Kidney capillary endothelial cell (primary cell): Measurements from ENCODE around the gene GABARAP.
A peak's percentile ranks its signal among the peaks of the same experiment; 100 is the strongest.

Source experiments
- DNase-seq: peaks from one replicate; pipeline ENCODE4 v3.0.0-alpha.2; 2018; ENCODE audit warnings: low spot score

Gene GABARAP

DNA sequence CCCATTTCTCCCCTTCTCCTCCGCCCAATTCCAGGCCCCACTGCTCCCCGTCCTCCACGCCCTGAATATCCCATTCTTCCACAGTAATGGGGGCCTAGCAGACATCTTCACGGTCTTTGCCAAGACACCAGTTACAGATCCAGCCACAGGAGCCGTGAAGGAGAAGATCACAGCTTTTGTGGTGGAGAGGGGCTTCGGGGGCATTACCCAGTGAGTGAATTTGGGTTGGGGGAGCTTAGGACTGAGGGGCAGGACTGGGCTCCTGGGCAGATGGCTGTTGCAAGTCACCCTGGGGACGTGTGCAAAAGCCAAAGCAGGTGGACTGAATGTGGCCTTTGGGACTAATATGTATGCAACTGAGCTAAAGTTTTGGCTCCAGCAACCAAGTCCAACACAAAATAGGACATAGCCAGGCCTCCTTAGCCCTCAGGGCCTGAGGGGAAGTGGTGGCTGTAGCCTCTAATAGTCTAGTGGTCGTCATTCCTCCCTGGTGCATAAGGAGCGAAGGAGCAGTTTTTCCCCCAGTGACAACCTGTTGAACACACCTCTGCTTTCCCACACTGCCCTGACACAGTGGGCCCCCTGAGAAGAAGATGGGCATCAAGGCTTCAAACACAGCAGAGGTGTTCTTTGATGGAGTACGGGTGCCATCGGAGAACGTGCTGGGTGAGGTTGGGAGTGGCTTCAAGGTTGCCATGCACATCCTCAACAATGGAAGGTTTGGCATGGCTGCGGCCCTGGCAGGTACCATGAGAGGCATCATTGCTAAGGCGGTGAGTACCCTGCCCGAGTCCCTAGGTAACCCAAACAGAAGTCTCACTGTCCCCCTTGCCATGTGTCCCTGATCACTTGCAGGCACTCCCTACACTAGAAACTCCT, 19.9 kb downstream of the GABARAP start:
- no peak for DNase-seq

DNA sequence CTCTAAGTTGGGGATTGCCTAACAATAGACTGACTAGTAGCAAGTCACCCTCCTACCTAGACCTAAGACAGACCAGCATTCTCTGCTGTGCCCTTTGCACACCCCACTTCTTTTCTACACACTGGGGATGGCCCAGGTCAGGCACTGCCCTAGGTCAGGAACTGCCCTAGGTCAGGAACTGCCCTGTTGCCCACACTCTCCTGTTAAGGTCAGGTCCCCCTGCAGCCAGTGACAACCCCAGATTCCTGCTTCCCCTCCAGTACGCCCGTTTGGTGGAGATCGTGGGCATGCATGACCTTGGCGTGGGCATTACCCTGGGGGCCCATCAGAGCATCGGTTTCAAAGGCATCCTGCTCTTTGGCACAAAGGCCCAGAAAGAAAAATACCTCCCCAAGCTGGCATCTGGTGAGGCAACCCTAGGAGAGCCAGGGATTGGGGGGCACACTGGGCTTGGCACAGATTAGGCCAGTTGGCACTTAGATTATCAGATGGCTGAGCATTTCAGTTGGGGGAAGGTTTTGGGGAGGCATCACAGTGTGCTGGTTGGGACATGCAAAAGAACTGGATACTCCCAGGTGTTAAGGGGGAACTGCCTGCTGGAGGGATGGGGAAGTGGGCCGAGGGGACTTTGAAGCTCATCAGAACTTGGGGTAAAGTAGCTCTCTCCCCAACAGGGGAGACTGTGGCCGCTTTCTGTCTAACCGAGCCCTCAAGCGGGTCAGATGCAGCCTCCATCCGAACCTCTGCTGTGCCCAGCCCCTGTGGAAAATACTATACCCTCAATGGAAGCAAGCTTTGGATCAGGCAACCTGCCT, 20.8 kb downstream of the GABARAP start:
- DNase-seq, result no peak

DNA sequence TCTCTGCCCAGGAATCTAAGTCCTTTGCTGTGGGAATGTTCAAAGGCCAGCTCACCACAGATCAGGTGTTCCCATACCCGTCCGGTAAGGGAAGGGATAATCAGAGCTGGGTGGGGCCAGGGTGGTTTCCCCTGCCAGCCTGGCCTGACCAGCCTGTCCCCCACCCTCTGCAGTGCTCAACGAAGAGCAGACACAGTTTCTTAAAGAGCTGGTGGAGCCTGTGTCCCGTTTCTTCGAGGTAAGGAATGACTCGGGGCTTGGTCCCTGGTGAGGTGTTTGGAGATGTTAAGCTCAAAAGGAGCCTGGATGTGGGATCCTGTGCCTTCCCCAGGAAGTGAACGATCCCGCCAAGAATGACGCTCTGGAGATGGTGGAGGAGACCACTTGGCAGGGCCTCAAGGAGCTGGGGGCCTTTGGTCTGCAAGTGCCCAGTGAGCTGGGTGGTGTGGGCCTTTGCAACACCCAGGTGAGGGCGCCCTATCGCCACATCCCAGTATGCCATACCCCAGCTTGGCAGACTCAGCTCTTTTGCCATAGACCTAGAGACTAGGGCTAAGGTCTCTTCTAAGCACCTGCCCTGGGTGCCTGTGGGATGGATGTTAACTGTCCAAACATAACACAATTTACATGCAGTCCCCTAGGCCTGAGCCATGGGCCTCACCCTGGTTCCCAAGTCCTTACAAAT, 21.5 kb downstream of the GABARAP start:
- DNase-seq, result no peak

DNA sequence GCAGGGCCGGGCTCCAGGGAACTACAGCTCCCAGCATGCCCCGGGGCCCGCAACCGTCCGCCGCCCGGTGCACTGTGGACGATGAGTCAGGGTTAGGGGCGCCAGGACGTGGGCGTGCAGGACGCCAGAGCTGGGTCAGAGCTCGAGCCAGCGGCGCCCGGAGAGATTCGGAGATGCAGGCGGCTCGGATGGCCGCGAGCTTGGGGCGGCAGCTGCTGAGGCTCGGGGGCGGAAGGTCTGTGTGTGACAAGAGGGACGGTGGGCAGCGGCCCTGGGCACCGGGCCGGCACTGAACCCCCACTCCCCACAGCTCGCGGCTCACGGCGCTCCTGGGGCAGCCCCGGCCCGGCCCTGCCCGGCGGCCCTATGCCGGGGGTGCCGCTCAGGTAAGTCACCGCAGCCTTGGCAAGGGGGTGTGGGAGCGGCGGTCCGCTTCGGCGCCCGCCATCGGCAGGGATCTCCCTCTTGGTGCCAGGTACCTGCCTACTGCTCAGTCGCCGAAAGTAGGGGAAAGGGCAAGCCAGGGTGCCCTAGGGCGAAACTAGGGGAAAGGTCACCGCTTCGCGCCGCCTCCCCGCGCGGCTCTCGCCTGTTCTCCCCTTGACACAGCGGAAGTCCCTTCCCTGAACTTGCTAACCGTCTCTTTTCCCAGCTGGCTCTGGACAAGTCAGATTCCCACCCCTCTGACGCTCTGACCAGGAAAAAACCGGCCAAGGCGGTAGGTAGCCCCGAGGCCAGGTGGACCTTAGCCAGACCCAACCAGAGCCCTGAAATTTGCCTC, 22.2 kb downstream of the GABARAP start, which contains the start of the genes ACADVL and DLG4:
Gene ACADVL, plus strand, starts transcription at position 127 of the 781 bp plus-strand sequence. Its CDS starts 47 bp downstream, at position 174.
Gene DLG4, minus strand, starts transcription at position 25 of the 781 bp plus-strand sequence.
- no peak for DNase-seq

DNA sequence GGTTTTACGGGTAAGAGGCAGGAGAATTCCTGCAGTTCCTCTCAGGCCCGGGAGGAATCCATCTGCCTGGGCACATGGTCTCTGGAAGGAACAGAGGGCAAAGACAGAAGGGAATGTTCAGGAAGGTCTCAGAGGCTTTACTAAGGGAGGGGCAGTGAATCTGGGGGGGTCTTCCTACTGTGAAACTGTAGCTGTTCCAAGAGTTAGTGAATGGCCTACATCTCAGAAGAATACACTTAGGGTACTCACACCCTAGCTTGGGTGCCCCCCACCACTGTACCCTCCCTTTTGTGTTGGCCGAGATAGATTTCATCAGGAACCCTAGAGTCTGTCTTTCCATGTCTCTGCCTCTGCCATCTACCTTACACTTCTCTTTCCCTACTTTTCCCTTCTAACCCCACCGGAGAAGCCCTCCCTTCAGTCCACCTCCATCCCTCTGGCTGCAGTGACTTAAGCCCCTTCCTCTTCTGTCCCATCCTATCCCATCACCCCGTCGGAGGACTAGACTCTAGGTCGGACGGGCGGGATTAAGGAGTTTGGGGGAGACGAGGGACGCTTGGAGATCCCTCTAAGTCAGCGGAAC, 22.9 kb downstream of the GABARAP start:
- DNase-seq, result no peak

DNA sequence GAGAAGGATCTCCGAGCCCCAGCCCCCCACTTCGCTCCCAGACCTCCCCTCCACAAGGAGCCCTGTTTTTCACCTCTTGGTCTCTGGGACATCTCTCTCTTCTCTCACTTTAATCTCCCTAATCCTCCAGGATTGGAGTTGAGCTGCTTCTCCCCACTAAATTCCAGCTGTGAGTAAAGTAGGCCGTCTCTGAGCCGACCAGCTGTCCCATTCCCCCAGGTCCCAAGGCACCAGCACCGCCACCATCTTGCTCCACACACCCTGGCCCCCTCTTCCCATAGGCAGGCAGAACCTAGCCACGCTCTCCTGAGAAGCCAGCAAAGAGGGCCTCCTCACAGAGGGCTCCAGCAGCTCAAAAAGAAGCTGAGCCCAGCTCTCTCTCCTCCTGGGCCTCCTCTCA, 23.5 kb downstream of the GABARAP start:
- DNase-seq, result no peak

DNA sequence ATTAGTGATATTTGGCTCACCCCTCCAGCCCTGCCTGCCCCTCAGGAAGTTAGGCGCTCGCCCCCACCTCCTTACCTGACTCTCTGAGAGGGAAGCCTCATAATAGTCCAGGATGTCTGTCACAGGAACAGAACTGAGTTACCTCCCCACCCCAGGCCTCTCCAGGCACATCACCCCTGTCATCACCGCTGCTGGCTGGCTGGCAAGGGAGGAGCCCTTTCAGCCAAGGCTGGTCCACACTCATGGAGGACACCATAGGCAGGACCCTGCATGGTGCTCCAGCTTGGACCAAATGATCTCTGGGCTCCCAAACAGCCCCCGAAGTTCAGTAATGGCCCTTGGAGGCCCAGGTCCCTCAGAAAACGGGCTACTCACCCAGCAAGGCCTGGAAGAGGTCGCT, 24.1 kb downstream of the GABARAP start:
- no peak for DNase-seq

DNA sequence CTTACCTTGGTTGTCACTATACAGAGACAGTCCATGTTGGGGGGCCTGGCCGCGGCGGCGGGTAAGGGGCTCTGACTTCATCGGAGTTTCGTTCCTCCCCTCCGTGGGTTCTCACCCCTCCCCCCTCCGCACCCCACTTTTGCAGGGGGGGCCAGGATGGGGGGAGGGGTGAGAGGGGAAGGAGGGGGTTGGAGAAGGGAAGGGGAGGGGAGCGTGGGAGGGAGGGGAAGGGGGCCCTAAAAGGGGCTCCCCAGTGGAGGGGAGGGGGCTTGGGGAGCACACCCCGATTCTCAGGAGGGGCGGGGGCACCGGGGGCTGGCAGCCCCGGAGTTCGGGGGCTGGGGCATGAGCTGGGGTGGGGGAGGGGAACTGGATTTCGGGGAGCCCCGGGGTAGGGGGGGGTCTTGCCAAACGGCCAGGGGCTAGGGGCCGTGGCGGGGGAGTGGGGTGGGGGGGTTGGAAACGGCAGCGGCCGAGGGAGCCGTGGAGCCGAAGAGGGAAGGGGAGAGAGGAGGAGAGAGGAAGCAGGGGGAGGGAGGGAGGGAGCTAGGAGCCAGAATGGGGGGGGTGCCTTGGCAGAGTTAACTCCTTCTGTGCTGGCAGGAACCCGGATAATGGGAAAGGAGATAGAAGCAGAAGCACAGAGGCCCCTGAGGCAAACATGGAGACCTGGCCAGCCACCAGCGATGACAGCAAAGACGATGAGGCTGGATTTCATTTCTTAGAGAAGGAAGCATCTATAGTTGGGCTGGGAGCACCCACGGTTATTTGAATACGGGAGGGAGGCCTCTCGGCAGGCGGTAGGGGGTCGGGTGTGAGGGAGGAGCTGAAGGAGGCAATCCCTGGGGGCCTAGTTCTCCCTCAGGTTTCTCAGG, 24.9 kb downstream of the GABARAP start:
- DNase-seq, result no peak

DNA sequence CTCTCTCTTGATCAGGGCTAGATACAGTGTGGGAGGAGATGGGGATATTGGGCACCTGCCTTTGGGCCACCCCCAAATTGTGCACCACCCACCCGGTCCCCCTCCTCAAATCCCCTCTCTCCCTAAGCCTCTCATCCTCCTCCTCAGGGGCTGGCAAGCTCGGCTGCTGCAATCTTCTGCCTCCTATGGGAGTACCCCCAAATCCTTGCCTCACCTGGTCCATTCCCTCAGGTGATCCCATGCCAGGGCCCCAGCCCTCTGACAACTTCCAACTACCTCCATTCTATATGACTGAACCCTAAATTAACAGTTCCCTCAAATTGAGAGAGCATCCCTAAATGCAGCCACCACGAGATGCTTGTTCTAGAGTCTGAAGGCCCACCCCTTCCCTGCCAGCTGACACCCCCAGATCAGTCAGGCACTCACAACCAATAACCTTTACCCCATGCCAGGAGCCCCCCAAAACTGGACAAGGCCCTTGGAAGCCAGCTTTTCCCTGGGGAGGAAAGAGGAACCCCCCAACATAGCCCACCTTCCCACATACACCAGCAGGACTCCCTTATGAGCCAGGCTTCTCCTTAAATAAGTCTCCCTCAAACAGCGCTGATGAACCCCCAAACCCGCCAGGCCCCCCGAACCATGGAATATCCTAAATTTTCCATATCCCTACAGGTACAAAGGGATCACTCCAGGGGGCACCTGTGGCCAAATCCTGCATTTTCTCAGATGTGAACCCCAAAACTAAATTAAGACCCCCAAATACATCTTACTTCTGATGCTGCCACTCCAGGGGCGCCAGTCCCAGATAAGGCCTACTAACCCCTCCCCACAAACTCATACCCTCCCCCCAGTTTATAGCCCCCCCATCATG, 25.8 kb downstream of the GABARAP start:
- no peak for DNase-seq

DNA sequence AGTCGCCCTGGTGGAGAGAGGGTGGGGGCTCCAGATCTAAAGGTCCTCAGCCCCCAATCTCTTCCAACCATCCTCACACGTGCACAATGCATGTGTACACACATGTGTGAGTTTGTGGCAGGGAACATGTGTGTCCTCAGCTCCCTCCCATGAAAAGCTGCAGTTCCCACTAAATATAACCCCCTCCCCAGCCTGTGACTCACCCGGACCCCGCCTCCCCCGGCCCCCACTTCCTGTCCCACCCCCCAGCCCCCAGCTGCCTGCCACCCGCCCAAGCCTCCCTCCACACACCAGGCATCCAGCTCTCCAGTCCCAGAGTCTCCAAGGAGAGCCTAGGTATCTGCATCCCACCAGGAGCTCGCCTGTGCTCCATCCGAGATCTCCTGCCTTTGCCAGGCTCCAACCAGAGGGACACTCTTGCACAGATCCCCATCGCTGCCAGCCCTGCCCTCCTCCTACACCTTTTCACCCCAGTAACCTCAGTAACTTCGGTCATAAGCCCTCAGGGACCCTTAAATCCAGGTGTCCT, 26.5 kb downstream of the GABARAP start:
- DNase-seq, result no peak

DNA sequence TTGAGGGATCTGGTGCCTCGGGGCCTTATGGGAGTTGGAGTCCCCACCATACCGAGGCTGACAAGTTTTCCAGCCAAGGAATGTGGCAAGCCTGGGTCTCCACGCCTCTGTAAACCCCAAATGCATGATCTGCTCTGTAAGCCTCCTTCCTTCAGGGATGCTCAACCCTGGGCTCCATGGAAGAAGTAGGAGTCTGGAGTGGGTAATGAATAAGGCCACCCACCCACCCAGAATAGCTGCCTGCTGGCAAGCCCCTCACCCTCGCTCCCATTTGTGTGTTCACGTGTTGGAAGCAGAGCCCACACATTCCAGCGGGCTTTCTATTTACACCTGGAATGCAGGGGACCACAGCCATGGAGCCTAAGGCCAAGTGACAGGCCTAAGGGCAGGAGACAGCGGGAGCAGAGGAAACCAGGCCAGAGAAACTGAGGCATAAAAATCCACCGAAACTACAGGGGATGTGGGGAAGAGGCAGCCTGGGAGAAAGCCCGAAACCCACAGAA, 27.1 kb downstream of the GABARAP start:
- DNase-seq, result peak; percentile 91

DNA sequence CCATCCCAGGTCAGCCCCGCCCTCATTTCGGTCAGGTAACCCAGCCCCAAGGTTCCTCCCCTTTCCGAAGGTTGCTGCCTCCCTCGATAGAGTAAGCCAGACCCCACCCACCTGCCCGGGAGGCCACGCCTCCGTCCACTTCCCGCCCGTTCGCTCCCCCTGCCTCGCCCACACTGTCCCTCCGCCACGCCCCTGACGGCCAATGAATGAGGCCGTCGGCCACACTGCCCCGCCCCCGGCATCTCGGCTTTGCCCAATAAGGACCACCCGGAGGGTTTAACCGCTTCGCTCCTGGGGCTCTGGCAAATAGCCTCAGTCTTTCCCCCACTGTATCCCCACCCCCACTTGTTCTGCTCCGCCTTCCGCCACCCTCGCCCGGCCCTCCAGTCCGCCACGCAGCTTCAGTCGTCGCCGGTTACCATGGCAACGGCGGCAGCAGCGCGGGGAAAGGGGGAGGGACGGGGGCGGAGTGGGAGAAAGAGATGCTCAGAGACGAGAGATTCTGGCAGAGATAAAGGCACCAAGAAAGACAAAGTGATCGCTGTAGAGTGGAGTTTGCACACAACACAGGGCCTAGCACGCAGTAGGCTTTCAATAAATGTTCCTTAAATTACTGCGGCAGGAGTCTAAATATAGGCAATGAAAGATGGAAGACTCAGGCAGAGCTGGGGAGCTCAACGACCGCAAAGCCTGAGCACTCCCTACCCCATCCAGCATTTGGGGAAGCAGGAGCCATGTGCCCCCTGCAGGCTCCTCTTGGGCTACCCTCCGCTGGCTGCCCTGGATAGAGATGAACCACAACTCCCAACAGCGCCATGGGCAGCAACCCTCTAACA, 27.7 kb downstream of the GABARAP start:
- peak; percentile 91 for DNase-seq

DNA sequence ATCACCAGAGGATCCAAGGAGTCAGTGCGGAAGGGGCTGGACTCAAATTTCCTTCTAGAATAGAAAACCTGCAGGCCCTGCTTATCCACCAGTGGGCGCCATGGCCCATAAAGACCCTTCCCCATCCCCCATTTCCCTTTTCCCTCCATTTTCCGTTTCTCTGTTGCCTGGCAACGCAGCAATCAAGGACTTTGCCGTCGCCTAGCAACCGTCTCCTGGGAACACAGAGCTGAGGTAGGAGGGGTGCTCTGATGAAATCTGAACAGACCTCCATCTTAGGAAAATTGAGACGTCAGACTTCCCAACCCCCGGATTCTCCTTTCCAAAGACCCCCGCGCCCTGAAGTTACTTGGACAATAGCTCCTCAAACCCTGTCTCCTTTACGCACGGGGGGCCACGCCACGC, 28.4 kb downstream of the GABARAP start:
- no peak for DNase-seq

DNA sequence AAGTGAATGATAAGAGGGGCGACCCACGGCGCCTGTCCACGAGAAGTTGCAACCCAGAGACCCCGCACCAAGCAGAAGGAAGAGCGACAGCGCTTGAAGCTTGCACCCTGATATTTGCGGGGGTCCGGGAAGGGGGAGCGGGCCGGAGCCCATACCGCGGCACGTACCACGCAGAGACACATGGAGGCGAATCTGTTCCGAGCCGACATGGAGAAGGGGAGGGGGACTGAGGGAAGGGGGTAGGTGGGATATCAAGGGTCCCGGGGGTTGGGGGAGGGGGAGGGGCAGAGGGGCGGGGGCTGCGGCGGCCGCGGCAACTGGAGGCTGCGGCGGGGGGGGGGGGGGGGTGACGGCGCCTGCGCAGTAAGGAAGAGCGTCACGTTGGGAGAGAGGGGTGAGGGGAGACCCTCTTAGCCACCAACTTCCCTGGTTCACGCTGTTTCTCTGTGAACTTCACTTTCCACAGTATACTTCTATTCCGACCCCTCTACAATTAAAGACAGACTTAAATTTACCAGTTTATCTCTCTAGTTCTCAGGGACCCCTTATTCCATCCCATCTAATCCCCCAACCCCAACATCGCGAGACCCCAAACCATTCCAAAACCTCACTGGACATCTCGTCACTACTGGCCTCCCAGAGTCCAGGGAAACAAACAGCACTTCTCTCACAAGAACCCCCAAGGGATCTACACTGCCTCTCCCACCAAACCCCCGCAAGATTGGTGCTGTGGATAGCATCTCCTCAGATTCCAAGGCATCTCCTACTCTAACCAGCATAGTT, 30.6 kb downstream of the GABARAP start:
- DNase-seq, result no peak

DNA sequence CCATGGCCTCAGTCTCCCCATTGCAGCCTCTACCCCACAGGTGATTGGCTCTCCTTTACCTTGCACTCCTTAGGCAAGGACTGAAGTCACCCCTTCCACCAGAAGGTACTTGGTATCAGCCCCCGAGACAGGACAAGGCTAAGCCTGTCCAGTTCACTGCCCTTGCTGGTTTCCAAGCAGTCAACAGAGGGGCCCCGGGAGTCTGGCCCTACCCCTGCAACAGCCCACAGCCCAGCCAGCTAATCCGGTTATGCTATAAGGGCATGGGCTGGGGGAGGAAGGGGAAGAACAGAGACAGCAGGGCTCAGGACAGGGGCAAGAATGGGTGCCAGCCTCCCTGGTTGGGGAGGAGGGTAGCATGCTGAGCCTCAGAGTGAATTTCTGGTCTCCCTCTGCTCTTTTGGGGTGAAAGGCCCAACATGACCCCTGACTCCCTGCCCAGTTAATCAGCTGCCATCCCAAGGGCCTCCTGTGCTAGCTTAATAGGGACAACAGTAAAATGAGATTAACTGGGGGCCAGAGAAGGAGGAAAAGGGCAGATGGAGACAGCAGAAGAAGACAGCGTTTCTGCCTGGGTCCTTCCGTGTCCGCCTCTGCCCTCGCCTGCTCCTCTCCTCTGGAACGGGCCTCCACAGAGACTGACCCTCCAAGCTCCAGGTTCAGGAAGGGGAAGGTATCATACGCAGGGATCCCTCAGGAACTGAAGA, 33.3 kb downstream of the GABARAP start:
- no peak for DNase-seq

DNA sequence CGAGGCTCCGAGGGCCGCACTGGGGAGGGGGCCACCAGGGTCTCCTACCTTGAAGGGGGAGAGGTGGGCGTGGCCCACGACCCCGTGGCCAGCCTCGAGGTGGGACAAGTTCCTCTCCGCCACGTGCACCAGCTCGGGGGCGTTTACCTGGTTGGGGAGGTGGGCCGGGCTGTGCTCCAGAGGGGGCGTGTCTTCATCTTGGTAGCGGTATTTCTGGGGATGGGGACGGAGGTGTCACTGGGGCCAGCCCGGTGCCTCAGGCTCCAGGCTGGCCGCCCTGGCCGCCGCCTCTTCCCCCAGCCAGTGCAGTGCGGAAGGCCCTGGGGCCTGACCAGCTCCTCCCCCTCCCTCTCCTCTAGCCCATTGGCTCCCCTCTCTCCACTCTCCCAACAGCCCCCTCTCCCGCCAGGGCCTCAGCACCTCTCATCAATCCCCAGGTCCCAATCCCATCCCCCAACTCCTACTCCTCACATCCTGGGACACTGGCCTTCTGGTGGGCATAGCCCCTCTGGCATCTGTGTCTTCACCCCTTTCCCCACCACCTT, 34.1 kb downstream of the GABARAP start:
- DNase-seq, result no peak
